H9 (cell line): ENCODE data around the gene LMF1. TPM values are rescaled to one million over a fixed set of nuclear protein-coding genes. Genes with fewer than 3 reads are reported as not detected.

Source experiments
- DNase-seq: peaks from one replicate; pipeline ENCODE4 v3.0.0-alpha.2; 2017
- H2AFZ ChIP-seq: one replicate; pipeline ENCODE4 v1.6.1; 2013; ENCODE audit warnings: mild to moderate bottlenecking, low read length, control low read depth, moderate library complexity
- H2AK5ac ChIP-seq: 2 replicates; pipeline ENCODE4 v1.6.1; 2013; ENCODE audit warnings: low read length, control low read depth, mixed read lengths; ENCODE audit not compliant: insufficient read length
- H2BK120ac ChIP-seq: one replicate; pipeline ENCODE4 v1.6.1; 2013; ENCODE audit warnings: low read depth, mild to moderate bottlenecking, low read length, control low read depth, inconsistent platforms; ENCODE audit not compliant: poor library complexity, severe bottlenecking
- H2BK12ac ChIP-seq: 2 replicates; pipeline ENCODE4 v1.6.1; 2013; ENCODE audit warnings: low read length, control low read depth, mixed read lengths, low read depth; ENCODE audit not compliant: insufficient read length
- H2BK15ac ChIP-seq: 2 replicates; pipeline ENCODE4 v1.6.1; 2013; ENCODE audit warnings: low read depth, low read length, control low read depth
- H2BK20ac ChIP-seq: one replicate; pipeline ENCODE4 v1.6.1; 2013; ENCODE audit warnings: low read depth, mild to moderate bottlenecking, low read length, control low read depth, inconsistent platforms; ENCODE audit not compliant: poor library complexity, severe bottlenecking
- H2BK5ac ChIP-seq: 2 replicates; pipeline ENCODE4 v1.6.1; 2013; ENCODE audit warnings: low read length, control low read depth, mixed read lengths; ENCODE audit not compliant: insufficient read length
- H3K14ac ChIP-seq: 2 replicates; pipeline ENCODE4 v1.6.1; 2013; ENCODE audit warnings: low read length, control low read depth; ENCODE audit not compliant: insufficient read depth
- H3K18ac ChIP-seq: 2 replicates; pipeline ENCODE4 v1.6.1; 2013; ENCODE audit warnings: low read depth, mild to moderate bottlenecking, mixed read lengths, low read length, control low read depth; ENCODE audit not compliant: insufficient read length
- H3K23ac ChIP-seq: 2 replicates; pipeline ENCODE4 v1.6.1; 2013; ENCODE audit warnings: low read length, control low read depth, mixed read lengths, low read depth; ENCODE audit not compliant: insufficient read length
- H3K23me2 ChIP-seq: 2 replicates; pipeline ENCODE4 v1.6.1; 2013; ENCODE audit warnings: low read depth, mild to moderate bottlenecking, mixed read lengths, low read length, control low read depth; ENCODE audit not compliant: insufficient read length, poor library complexity, severe bottlenecking
- H3K27ac ChIP-seq: 2 replicates; pipeline ENCODE4 v1.5.1; 2013; ENCODE audit warnings: low read length, control low read depth, mixed read lengths, low read depth; ENCODE audit not compliant: insufficient read length
- H3K27me3 ChIP-seq: 2 replicates; pipeline ENCODE4 v1.6.1; 2013; ENCODE audit warnings: low read length, control low read depth, inconsistent platforms; ENCODE audit not compliant: insufficient read depth
- H3K4ac ChIP-seq: 2 replicates; pipeline ENCODE4 v1.6.1; 2013; ENCODE audit warnings: low read depth, mild to moderate bottlenecking, control low read depth, inconsistent platforms, low read length, moderate library complexity
- H3K4me1 ChIP-seq: 2 replicates; pipeline ENCODE4 v1.6.1; 2013; ENCODE audit warnings: low read length, control low read depth, inconsistent platforms; ENCODE audit not compliant: insufficient read depth
- H3K4me2 ChIP-seq: 2 replicates; pipeline ENCODE4 v1.6.1; 2013; ENCODE audit warnings: low read length, control low read depth, mixed read lengths; ENCODE audit not compliant: insufficient read length, insufficient read depth
- H3K56ac ChIP-seq: 2 replicates; pipeline ENCODE4 v1.6.1; 2013; ENCODE audit warnings: low read depth, mild to moderate bottlenecking, mixed read lengths, low read length, control low read depth; ENCODE audit not compliant: insufficient read length
- H3K79me1 ChIP-seq: 2 replicates; pipeline ENCODE4 v1.6.1; 2013; ENCODE audit warnings: low read depth, mild to moderate bottlenecking, moderate library complexity, low read length, control low read depth, inconsistent platforms; ENCODE audit not compliant: insufficient read depth, poor library complexity, severe bottlenecking
- H3K79me2 ChIP-seq: 2 replicates; pipeline ENCODE4 v1.6.1; 2013; ENCODE audit warnings: low read length, control low read depth, inconsistent platforms; ENCODE audit not compliant: insufficient read depth
- H3K9ac ChIP-seq: 2 replicates; pipeline ENCODE4 v1.6.1; 2013; ENCODE audit warnings: low read length, control low read depth, mixed read lengths; ENCODE audit not compliant: insufficient read length; ENCODE audit errors: extremely low read depth
- H3K9me3 ChIP-seq: one replicate; pipeline ENCODE4 v1.6.1; 2013; ENCODE audit warnings: low read depth, low read length, inconsistent platforms; ENCODE audit not compliant: control insufficient read depth
- H3T11ph ChIP-seq: one replicate; pipeline ENCODE4 v1.6.1; 2013; ENCODE audit warnings: mild to moderate bottlenecking, low read length, control low read depth, inconsistent platforms
- H4K20me1 ChIP-seq: one replicate; pipeline ENCODE4 v1.6.1; 2013; ENCODE audit not compliant: control insufficient read depth, insufficient read length, insufficient read depth
- H4K5ac ChIP-seq: 2 replicates; pipeline ENCODE4 v1.6.1; 2013; ENCODE audit warnings: low read depth, mild to moderate bottlenecking, mixed read lengths, low read length, control low read depth; ENCODE audit not compliant: insufficient read length
- H4K8ac ChIP-seq: replicated peaks from 2 replicates; pipeline ENCODE4 v1.6.1; 2013; ENCODE audit warnings: low read length, control low read depth, mixed read lengths, low read depth; ENCODE audit not compliant: insufficient read length
- H4K91ac ChIP-seq: 2 replicates; pipeline ENCODE4 v1.6.1; 2013; ENCODE audit warnings: low read depth, mild to moderate bottlenecking, moderate library complexity, mixed read lengths, low read length, control low read depth; ENCODE audit not compliant: insufficient read length
- H3K27ac Mint-ChIP-seq, 3 experiments: 2 replicates in 2 of 3; 3 replicates in 1 of 3; pipeline ENCODE4 v1.8.0; 2020 to 2021; ENCODE audit warnings: mixed read lengths in 3 of 3, mild to moderate bottlenecking in 1 of 3, moderate library complexity in 1 of 3
- H3K27me3 Mint-ChIP-seq: 2 replicates; pipeline ENCODE4 v1.8.0; 2021; ENCODE audit warnings: low read depth, mild to moderate bottlenecking, moderate library complexity, mixed read lengths
- H3K36me3 Mint-ChIP-seq, 3 experiments: 2 replicates in 2 of 3; 3 replicates in 1 of 3; pipeline ENCODE4 v1.8.0; 2020 to 2021; ENCODE audit warnings: low read depth in 3 of 3, mixed read lengths in 3 of 3; ENCODE audit not compliant: insufficient read depth in 1 of 3
- H3K4me1 Mint-ChIP-seq, 2 experiments: 2 replicates each; pipeline ENCODE4 v1.8.0; 2020; ENCODE audit warnings: mixed read lengths in 2 of 2
- H3K4me3 Mint-ChIP-seq, 2 experiments: 2 replicates in 1 of 2; 3 replicates in 1 of 2; pipeline ENCODE4 v1.8.0; 2020 to 2021; ENCODE audit warnings: mild to moderate bottlenecking in 2 of 2, mixed read lengths in 2 of 2, moderate library complexity in 1 of 2
- H3K9me3 Mint-ChIP-seq, 2 experiments: 2 replicates in 1 of 2; 3 replicates in 1 of 2; pipeline ENCODE4 v1.8.0; 2020; ENCODE audit warnings: mild to moderate bottlenecking in 2 of 2, mixed read lengths in 2 of 2, moderate library complexity in 1 of 2
- CTCF ChIP-seq: fragments of 200-600 bp; sonication (generic); conservative IDR thresholded peaks from 3 replicates; pipeline ENCODE4 v1.8.0; 2021; ENCODE audit warnings: antibody characterized with exemption, mild to moderate bottlenecking
- WGBS: extraction: QIAGEN DNeasy Blood & Tissue Kit; methylation state at CpG from one replicate; pipeline ENCODE4 v1.1.7; 2013; ENCODE audit warnings: missing lambda C conversion rate, low lambda C conversion rate, mixed read lengths; ENCODE audit not compliant: insufficient read length; ENCODE audit errors: extremely low coverage; 5-methylcytosine and 5-hydroxymethylcytosine counted together
- total RNA-seq: library from RNA; stranded (reverse); gene quantifications from 2 replicates; pipeline ENCODE4 v1.2.1, GENCODE V29; 2021

The LMF1 gene
- total RNA-seq, 1 experiment from 2014 or later, result 7.1 TPM

- H2BK20ac ChIP-seq, result no peak overlapping the region
- H4K8ac ChIP-seq, result no peak overlapping the region
- H3K9ac ChIP-seq, result no peak overlapping the region
- TF ChIP-seq CTCF, result no peak
- no peaks in the 10 kb centered on the region for H3K4me1 ChIP-seq
- no peak overlapping the region for H3K4ac ChIP-seq
- no peak overlapping the region for H3T11ph ChIP-seq
- no peak overlapping the region for H3K4me2 ChIP-seq
- Mint-ChIP-seq H3K4me3 (no peak overlapping the region), H3K36me3 (peaks cover 0 to 14% (median 8%) of the 10 kb centered on the region in 3 experiments; a peak in 5 of 7 replicates), H3K4me1 (peaks cover 3 to 6% of the 10 kb centered on the region in 2 experiments; a peak in 3 of 4 replicates), H3K27ac (no peak overlapping the region), H3K9me3 (peaks cover 0 to 2% of the 10 kb centered on the region in 2 experiments; a peak in 1 of 5 replicates), H3K27me3 (peaks cover 16% of the 10 kb centered on the region)
- H2BK120ac ChIP-seq, result no peak overlapping the region
- H4K91ac ChIP-seq, result no peak overlapping the region
- no peak overlapping the region for H3K14ac ChIP-seq
- no CpG with 5 or more reads among the region's 17 CpGs for WGBS
- H3K9me3 ChIP-seq, result no peaks in the 10 kb centered on the region
- DNase-seq, result no peak
- H2BK15ac ChIP-seq, result no peak overlapping the region
- H3K79me1 ChIP-seq, result no peaks in the 10 kb centered on the region
- H2BK5ac ChIP-seq, result no peak overlapping the region
- no peak overlapping the region for H4K5ac ChIP-seq
- H3K18ac ChIP-seq, result no peak overlapping the region
- no peak overlapping the region for H3K56ac ChIP-seq
- H3K27me3 ChIP-seq, result no peaks in the 10 kb centered on the region
- no peaks in the 10 kb centered on the region for H3K23me2 ChIP-seq
- no peak overlapping the region for H2BK12ac ChIP-seq
- H3K79me2 ChIP-seq, result no peaks in the 10 kb centered on the region
- no peak overlapping the region for H2AFZ ChIP-seq
- H4K20me1 ChIP-seq, result no peaks in the 10 kb centered on the region
- no peak overlapping the region for H3K27ac ChIP-seq
- no peak overlapping the region for H3K23ac ChIP-seq
- H2AK5ac ChIP-seq, result no peak overlapping the region
Measured at GRCh38 chr16:963913-964312, 6.9 kb downstream of the LMF1 start.
